Left ventricle myocardium inferior (tissue), 1 donor: ENCODE measurements around the gene SPATA20. TPM values are rescaled to one million over a fixed set of nuclear protein-coding genes. Genes with fewer than 3 reads are reported as not detected.

Source experiments
- DNase-seq: peaks from one replicate; pipeline ENCODE4 v3.0.0-alpha.2; 2020
- H3K27ac ChIP-seq: fragments of 200-600 bp; replicated peaks from 2 replicates; pipeline ENCODE4 v1.8.0; 2021
- H3K27me3 ChIP-seq: fragments of 200-600 bp; 2 replicates; pipeline ENCODE4 v1.8.0; 2021; ENCODE audit warnings: low read depth
- H3K36me3 ChIP-seq: fragments of 200-600 bp; 2 replicates; pipeline ENCODE4 v1.8.0; 2021
- H3K4me1 ChIP-seq: fragments of 200-600 bp; 2 replicates; pipeline ENCODE4 v1.8.0; 2021
- H3K4me3 ChIP-seq: fragments of 200-600 bp; 2 replicates; pipeline ENCODE4 v1.8.0; 2021; ENCODE audit warnings: mild to moderate bottlenecking, moderate library complexity
- H3K9me3 ChIP-seq: fragments of 200-600 bp; replicated peaks from 2 replicates; pipeline ENCODE4 v1.8.0; 2021
- CTCF ChIP-seq: fragments of 200-600 bp; IDR thresholded peaks from 2 replicates; pipeline ENCODE4 v1.8.0; 2021; ENCODE audit warnings: antibody characterized with exemption, mild to moderate bottlenecking, borderline replicate concordance
- intact Hi-C: fragments of 100-400 bp; cut with micrococcal nuclease; formaldehyde crosslinking; loops from one replicate; pipeline ENCODE4 v1.11.0; 2022
- total RNA-seq: library from RNA; stranded (reverse); fragmentation: NEBNext Ultra II Directional; extraction: Animal tissue kit (Norgen Biotek cat#: 25700); gene quantifications from one replicate; pipeline ENCODE4 v1.2.1, GENCODE V29; 2021
- donor health status: DM: no; HTN: yes; CAD: no; lungs with severe emphysema.

SPATA20 gene
- total RNA-seq, 1 donor from 2014 or later = 66.3 TPM

- Histone ChIP-seq H3K36me3 (peaks cover 13% of the 10 kb centered on the region), H3K27me3 (no peaks in the 10 kb centered on the region), H3K27ac (peak overlapping the region; percentile 32)
These were observed 3.9 kb downstream of the SPATA20 start for GRCh38 chr17:50550661-50551432.

GRCh38 chr17:50551433-50551815, 4.5 kb downstream of the SPATA20 start:
- peaks cover 24% of the 10 kb centered on the region for H3K4me1 ChIP-seq
- no peak overlapping the region for H3K4me3 ChIP-seq
- no peaks in the 10 kb centered on the region for H3K9me3 ChIP-seq
- intact Hi-C loops = loop anchor here (5.0 to 10.0 kb wide), 2 partner anchors 76 to 143 kb away; no protein-coding TSS in a partner anchor
- DNase-seq = no peak
- peaks cover 3% of the 10 kb centered on the region for H3K27me3 ChIP-seq
- no peak for TF ChIP-seq CTCF
- no peak overlapping the region for H3K27ac ChIP-seq
- peaks cover 16% of the 10 kb centered on the region for H3K36me3 ChIP-seq

More at GRCh38 chr17:50550661-50551432, 3.9 kb downstream of the SPATA20 start:
- no peak overlapping the region for H3K4me3 ChIP-seq
- DNase-seq = peak; percentile 79
- peak; percentile 91 for TF ChIP-seq CTCF
- H3K9me3 ChIP-seq = no peaks in the 10 kb centered on the region
- intact Hi-C loops = loop anchor here (5.0 to 10.0 kb wide), 2 partner anchors 76 to 144 kb away; no protein-coding TSS in a partner anchor
- peaks cover 26% of the 10 kb centered on the region for H3K4me1 ChIP-seq

- H3K36me3 ChIP-seq = peaks cover 16% of the 10 kb centered on the region
These were observed 4.9 kb downstream of the SPATA20 start for GRCh38 chr17:50551884-50552283.

GRCh38 chr17:50554201-50554600, 7.2 kb downstream of the SPATA20 start:
- Histone ChIP-seq H3K4me3 (no peak overlapping the region), H3K36me3 (peaks cover 15% of the 10 kb centered on the region), H3K27me3 (peaks cover 27% of the 10 kb centered on the region), H3K4me1 (peaks cover 14% of the 10 kb centered on the region), H3K9me3 (no peaks in the 10 kb centered on the region), H3K27ac (no peak overlapping the region)
- TF ChIP-seq CTCF = no peak
- intact Hi-C loops = loop anchor here (5.0 to 10.0 kb wide), 2 partner anchors 73 to 141 kb away; no protein-coding TSS in a partner anchor
- no peak for DNase-seq

More at GRCh38 chr17:50551884-50552283, 4.9 kb downstream of the SPATA20 start:
- no peak for TF ChIP-seq CTCF
- no peak overlapping the region for H3K4me3 ChIP-seq
- no peak overlapping the region for H3K27ac ChIP-seq
- intact Hi-C loops = loop anchor here (5.0 to 10.0 kb wide), 2 partner anchors 75 to 143 kb away; no protein-coding TSS in a partner anchor
- no peaks in the 10 kb centered on the region for H3K9me3 ChIP-seq
- DNase-seq = no peak
- peaks cover 4% of the 10 kb centered on the region for H3K27me3 ChIP-seq
- H3K4me1 ChIP-seq = peaks cover 19% of the 10 kb centered on the region

GRCh38 chr17:50556803-50557202, 9.8 kb downstream of the SPATA20 start:
- peaks cover 33% of the 10 kb centered on the region for H3K4me1 ChIP-seq
- no peak for TF ChIP-seq CTCF
- peaks cover 53% of the 10 kb centered on the region for H3K27me3 ChIP-seq
- H3K36me3 ChIP-seq = peaks cover 12% of the 10 kb centered on the region
- H3K9me3 ChIP-seq = no peaks in the 10 kb centered on the region
- intact Hi-C loops = loop anchor here (10.0 kb wide), 1 partner anchor 138 kb away; no protein-coding TSS in a partner anchor
- peak; percentile 64 for DNase-seq
- no peak overlapping the region for H3K4me3 ChIP-seq
- no peak overlapping the region for H3K27ac ChIP-seq
